MCF 10A (cell line): ENCODE results near the gene RMND5B. TPM values are rescaled to one million over a fixed set of nuclear protein-coding genes. Genes with fewer than 3 reads are reported as not detected.

ENCODE experiments used
- Bru-seq: library from RNA; stranded (reverse); fragments of 400-500 nt; gene quantifications from one replicate; lab custom pipeline; 2021; lab: Mats Ljungman, UMichigan
- BruChase-seq, 2 experiments: library from RNA; stranded (reverse); fragments of 400-500 nt; gene quantifications; one replicate each; lab custom pipeline; 2021; lab: Mats Ljungman, UMichigan
- BruUV-seq: library from RNA; stranded (reverse); fragments of 400-500 nt; replicated peaks from 2 replicates; lab custom pipeline; 2021; lab: Mats Ljungman, UMichigan
- CTCF ChIA-PET: fragments of 300-600 bp; sonication (Branson Sonifier 250); formaldehyde crosslinking; extraction: SDS; loops from one replicate; lab custom pipeline; 2021; ENCODE audit warnings: antibody characterized with exemption, inconsistent platforms; lab: Yijun Ruan, JAX
- POLR2A ChIA-PET: fragments of 300-600, 350-650 bp; sonication (Branson Sonifier 250); formaldehyde crosslinking; extraction: SDS; loops from one replicate; lab custom pipeline; 2020; ENCODE audit warnings: antibody characterized with exemption, inconsistent platforms; lab: Yijun Ruan, JAX
- DNase-seq: peaks from one replicate; pipeline ENCODE4 v3.0.0-alpha.2; 2018; ENCODE audit not compliant: unreplicated experiment
- H3K27ac Mint-ChIP-seq: one replicate; pipeline ENCODE4 v1.8.0; 2022; ENCODE audit warnings: mild to moderate bottlenecking, low read depth, mixed read lengths; ENCODE audit not compliant: unreplicated experiment
- H3K27me3 Mint-ChIP-seq: one replicate; pipeline ENCODE4 v1.8.0; 2022; ENCODE audit warnings: mixed read lengths; ENCODE audit not compliant: insufficient read depth, unreplicated experiment
- H3K36me3 Mint-ChIP-seq: one replicate; pipeline ENCODE4 v1.8.0; 2022; ENCODE audit warnings: mild to moderate bottlenecking, moderate library complexity, mixed read lengths; ENCODE audit not compliant: insufficient read depth, unreplicated experiment
- H3K4me1 Mint-ChIP-seq: one replicate; pipeline ENCODE4 v1.8.0; 2022; ENCODE audit warnings: mixed read lengths; ENCODE audit not compliant: insufficient read depth, unreplicated experiment
- H3K4me3 Mint-ChIP-seq: one replicate; pipeline ENCODE4 v1.8.0; 2022; ENCODE audit warnings: mild to moderate bottlenecking, moderate library complexity, mixed read lengths; ENCODE audit not compliant: unreplicated experiment
- H3K9me3 Mint-ChIP-seq: one replicate; pipeline ENCODE4 v1.8.0; 2022; ENCODE audit warnings: mixed read lengths; ENCODE audit not compliant: unreplicated experiment
- intact Hi-C: fragments of 100-400 bp; cut with micrococcal nuclease; formaldehyde crosslinking; loops from 2 replicates; pipeline ENCODE4 v1.14.1; 2022
- long read RNA-seq: library from polyadenylated mRNA; stranded (forward); transcript quantifications from one replicate; pipeline ENCODE4 v2.0.0, GENCODE V29; 2022
- total RNA-seq: library from RNA; stranded (reverse); gene quantifications from 2 replicates; pipeline ENCODE4 v1.2.3, GENCODE V29; 2022
- TF ChIP-seq, protein P1 (sequence below): fragments of 200-600 bp; IDR thresholded peaks from one replicate; pipeline ENCODE4 v1.8.0; 2022; ENCODE audit warnings: antibody characterized with exemption, mild to moderate bottlenecking; ENCODE audit not compliant: unreplicated experiment

Gene RMND5B, protein sequence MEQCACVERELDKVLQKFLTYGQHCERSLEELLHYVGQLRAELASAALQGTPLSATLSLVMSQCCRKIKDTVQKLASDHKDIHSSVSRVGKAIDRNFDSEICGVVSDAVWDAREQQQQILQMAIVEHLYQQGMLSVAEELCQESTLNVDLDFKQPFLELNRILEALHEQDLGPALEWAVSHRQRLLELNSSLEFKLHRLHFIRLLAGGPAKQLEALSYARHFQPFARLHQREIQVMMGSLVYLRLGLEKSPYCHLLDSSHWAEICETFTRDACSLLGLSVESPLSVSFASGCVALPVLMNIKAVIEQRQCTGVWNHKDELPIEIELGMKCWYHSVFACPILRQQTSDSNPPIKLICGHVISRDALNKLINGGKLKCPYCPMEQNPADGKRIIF
- total RNA-seq (53.0 and 56.5 TPM in 2 replicates), Bru-seq, nascent RNA (percentile 81 among the genes with signal in this experiment), BruChase-seq, experiment 1, labeled RNA remaining after a 6-hour chase (percentile 82 among the genes with signal in this experiment), BruChase-seq, experiment 2, labeled RNA remaining after a 2-hour chase (percentile 82 among the genes with signal in this experiment)
- long read RNA-seq, full-length matches to known transcripts = 46 of 127 reads
- long read RNA-seq, partial matches to known transcripts = 45 of 127 reads
- long read RNA-seq, other reads (novel, unspliced or antisense) = 36 of 127 reads

DNA sequence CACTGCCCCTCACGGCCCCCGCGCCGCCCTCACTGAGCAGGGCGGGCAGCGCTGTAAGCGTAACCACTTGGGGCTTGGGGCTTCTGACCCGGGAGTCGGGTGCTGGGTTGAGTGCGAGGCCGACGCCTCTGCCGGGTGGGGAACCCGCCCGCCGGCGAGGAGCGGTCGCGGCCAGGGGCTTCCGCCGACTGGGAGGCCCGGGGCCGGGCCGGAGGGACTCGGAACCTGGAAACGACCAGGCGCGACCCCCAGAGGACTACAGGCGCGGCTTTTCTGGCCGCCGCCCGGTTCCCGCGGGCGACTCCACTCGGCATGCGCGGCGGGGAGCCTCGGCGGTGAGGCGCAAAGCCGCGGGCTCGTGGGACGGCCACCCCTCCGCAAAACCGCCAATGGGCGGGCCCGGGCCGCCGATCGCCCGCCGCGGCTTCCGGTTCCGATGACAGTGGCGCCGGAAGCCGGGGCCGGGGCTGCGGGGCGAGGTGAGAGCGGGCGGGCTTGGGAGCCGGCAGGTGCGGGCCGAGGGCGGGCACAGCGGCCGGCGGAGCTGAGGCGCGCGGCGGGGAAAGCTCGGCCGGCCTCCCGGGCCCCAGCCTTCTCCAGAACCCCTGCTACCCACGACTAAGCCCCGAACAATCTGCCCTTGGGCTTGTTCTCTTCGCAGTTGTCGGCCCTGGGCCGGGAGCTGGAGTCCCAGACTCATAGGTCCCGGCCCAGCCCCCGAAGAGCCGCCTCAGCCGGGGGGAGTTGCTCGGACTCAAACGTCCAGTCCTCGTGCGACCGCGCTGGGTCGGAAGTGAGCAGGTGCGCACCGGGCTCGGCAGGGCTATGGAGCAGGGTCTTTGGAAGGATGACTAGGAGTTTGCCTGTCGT lies at the start of gene RMND5B:
RMND5B (plus strand) TSS at position 439 of the 870 bp plus-strand sequence. CDS start 7,106 bp downstream, outside the sequence.
- H3K27ac Mint-ChIP-seq = peak within 1 kb of the TSS; percentile 81
- TF ChIP-seq, protein P1, sequence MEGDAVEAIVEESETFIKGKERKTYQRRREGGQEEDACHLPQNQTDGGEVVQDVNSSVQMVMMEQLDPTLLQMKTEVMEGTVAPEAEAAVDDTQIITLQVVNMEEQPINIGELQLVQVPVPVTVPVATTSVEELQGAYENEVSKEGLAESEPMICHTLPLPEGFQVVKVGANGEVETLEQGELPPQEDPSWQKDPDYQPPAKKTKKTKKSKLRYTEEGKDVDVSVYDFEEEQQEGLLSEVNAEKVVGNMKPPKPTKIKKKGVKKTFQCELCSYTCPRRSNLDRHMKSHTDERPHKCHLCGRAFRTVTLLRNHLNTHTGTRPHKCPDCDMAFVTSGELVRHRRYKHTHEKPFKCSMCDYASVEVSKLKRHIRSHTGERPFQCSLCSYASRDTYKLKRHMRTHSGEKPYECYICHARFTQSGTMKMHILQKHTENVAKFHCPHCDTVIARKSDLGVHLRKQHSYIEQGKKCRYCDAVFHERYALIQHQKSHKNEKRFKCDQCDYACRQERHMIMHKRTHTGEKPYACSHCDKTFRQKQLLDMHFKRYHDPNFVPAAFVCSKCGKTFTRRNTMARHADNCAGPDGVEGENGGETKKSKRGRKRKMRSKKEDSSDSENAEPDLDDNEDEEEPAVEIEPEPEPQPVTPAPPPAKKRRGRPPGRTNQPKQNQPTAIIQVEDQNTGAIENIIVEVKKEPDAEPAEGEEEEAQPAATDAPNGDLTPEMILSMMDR = no peak
- POLR2A ChIA-PET = interaction anchor here (0.7 to 2.0 kb wide), 7 partner anchors 10 to 584 kb away, joined by 3 to 15 read pairs (median 4); partner anchors contain the start of gene NHP2
- DNase-seq = peak; percentile 80
- no peaks in the 10 kb centered on the region for H3K27me3 Mint-ChIP-seq
- BruUV-seq = TSS peak; percentile 59
- intact Hi-C loops = loop anchor here (5.0 kb wide), 1 partner anchor 54 kb away; no protein-coding TSS in a partner anchor
- no peaks in the 10 kb centered on the region for H3K9me3 Mint-ChIP-seq
- peak within 1 kb of the TSS; percentile 74 for H3K4me3 Mint-ChIP-seq
- H3K4me1 Mint-ChIP-seq = peaks cover 18% of the 10 kb centered on the region
- H3K36me3 Mint-ChIP-seq = peaks cover 26% of the 10 kb centered on the region
- CTCF ChIA-PET = interaction anchor here (0.6 to 8.9 kb wide), 4 partner anchors 15 to 583 kb away, joined by 3 to 101 read pairs (median 52); no protein-coding TSS in a partner anchor

DNA sequence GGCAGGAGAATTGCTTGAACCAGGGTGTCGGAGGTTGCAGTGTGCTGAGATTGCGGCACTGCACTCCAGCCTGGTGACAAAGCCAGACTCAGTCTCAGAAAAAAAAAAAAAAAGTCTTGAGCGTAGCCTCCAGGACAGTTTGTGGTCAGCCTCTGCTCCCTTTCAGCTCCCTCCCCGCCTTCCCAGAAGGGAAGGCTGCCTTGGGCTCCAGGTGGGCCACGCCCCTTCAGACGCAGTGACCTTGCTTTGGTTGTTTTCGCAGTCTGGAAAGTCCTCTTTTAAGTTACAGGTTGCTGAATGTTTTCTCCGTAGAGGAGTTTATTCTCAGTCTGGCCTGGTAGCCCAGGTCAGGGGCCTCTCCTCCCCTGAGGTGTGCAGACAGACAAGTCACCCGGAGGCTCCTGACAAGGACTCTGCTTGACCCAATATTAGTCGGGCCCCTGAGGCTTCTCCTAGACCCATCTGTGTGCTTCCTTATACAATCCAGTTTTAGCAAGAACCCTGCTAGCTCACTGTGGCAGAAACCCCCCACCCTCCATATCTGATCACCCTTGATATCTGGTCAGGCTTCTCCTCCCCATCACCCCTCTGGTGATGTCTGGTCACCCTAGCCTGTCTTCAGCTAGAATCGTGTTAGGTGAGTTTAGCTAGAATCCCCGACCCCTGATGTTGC lies 49.1 kb upstream of the RMND5B start:
- peaks cover 62% of the 10 kb centered on the region for H3K4me1 Mint-ChIP-seq
- H3K36me3 Mint-ChIP-seq = no peaks in the 10 kb centered on the region
- POLR2A ChIA-PET = interaction anchor here (1.1 to 7.7 kb wide), 3 partner anchors 8 to 65 kb away, joined by 4 to 123 read pairs (median 4); no protein-coding TSS in a partner anchor
- DNase-seq = peak; percentile 48
- intact Hi-C loops = no loop called here
- H3K4me3 Mint-ChIP-seq = no peak overlapping the region
- peaks cover 53% of the 10 kb centered on the region for H3K27me3 Mint-ChIP-seq
- no peak overlapping the region for H3K27ac Mint-ChIP-seq
- CTCF ChIA-PET = interaction anchor here (0.6 to 1.4 kb wide), 7 partner anchors 23 to 604 kb away, joined by 3 to 6 read pairs (median 4); no protein-coding TSS in a partner anchor
- no TSS peak for BruUV-seq
- TF ChIP-seq, protein P1 = no peak
- no peaks in the 10 kb centered on the region for H3K9me3 Mint-ChIP-seq

DNA sequence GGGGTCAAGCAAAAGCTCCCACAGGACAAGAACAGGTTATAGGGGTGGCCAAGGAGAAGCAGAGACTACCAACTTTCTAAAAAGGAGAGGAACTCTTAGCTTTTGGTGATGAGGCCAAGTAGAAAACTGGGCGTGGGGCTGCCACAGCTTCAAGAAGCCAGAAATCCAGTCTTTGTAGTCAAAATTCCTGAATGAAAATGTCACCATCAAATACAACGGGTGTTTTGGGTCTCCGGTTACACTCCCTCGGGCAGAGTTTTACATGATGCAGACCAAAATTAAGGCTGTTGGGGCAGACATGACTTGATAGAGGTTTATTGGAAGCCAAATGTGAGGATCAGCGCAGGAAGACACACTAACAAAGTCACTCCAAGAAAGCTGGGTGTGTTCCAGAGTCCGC lies 46.9 kb upstream of the RMND5B start:
- H3K27me3 Mint-ChIP-seq = peaks cover 64% of the 10 kb centered on the region
- peak overlapping the region; percentile 21 for H3K27ac Mint-ChIP-seq
- peaks cover 50% of the 10 kb centered on the region for H3K4me1 Mint-ChIP-seq
- intact Hi-C loops = no loop called here
- H3K4me3 Mint-ChIP-seq = no peak overlapping the region
- ChIA-PET CTCF (interaction anchor here (0.8 to 1.0 kb wide), 2 partner anchors 8 kb away, joined by 3 read pairs; no protein-coding TSS in a partner anchor), POLR2A (interaction anchor here (0.6 to 1.4 kb wide), 3 partner anchors 8 to 70 kb away, joined by 3 to 4 read pairs (median 3); partner anchors contain the start of gene NHP2)
- TF ChIP-seq, protein P1 = no peak
- BruUV-seq = no TSS peak
- no peak for DNase-seq
- H3K9me3 Mint-ChIP-seq = no peaks in the 10 kb centered on the region
- no peaks in the 10 kb centered on the region for H3K36me3 Mint-ChIP-seq
